HG03064 (cell line): ENCODE results near the gene CD83.

ENCODE experiments used
- ATAC-seq: cut with Tn5 transposase; IDR thresholded peaks from one replicate; pipeline ENCODE4 v1.9.1; 2021; ENCODE audit warnings: low read depth; ENCODE audit not compliant: unreplicated experiment

CD83 gene

DNA sequence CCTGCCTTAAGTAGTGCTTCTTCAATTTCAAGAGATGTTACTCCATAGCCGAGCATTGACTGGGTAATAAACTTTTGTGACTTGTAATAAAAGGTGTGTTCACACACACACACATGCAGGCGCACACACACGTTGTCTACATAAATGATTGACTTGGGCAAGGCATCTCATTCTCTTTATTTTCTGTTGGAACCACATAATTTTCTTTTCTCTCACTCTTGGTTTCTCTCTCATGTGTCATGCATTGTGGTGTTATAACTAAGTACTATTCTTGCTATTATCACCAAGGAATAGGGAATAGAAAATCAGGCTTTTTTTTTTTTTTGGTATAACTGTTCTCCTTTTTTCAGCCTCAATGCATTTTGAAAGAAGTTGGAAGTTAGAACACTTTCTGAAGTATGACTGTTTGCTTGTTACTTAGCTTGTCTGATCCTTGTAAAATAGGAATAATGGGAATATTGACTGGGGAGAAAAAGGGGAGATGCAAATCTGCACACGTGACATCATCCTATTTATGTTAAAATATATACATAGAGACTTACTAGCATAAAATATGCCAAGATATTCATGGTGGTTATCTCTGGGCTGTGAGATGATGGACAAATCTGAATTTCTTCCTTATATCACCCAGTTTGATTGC lies 26.1 kb upstream of the CD83 start:
- ATAC-seq, result no peak

GRCh38 chr6:14092316-14092715 lies 25.3 kb upstream of the CD83 start:
- ATAC-seq, result no peak

DNA sequence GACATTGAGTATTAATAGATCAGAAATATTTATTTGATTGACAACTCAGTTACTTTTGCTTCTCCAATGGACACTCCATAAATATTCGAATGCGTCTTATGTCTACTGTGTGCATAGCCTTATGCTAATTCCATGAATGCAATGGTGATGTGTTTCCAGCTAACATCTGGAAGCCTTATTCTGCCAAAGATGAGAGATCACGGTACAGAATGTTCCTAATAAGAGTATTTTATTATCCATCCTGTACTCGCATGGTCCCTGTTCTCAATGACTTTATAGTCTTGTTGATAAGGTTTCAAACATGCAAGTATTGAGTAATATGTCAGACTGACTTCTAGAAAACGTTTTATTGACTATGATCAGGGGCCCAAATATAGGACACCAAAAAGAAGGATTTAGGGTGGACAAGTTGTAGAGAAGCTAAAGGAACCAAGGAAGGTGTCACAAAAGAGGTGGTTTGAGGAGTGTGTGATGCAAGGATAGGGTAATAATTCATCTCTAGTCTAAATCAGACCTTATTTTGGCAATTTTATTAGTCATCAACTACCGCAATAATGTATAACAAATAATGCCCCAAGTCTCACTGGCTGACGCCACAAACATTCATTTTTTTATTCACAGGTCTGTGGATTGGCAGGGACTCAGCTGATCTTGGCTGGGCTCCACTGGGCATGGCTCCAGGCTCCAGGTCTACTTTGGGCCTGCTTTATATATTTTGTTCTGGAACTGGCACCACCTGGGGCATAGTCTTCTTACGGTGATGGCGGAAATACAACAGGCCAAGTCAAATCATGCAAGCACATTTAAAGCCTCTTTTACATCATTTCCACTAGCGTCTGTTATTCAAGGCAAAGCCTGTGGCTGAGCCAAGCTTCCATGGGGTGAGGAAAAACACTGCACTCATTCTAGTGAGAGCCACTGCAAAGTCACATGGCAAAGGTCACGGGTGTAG lies 24.5 kb upstream of the CD83 start:
- ATAC-seq, result no peak

GRCh38 chr6:14094721-14095120 lies 22.9 kb upstream of the CD83 start:
- no peak for ATAC-seq

GRCh38 chr6:14095437-14095836 lies 22.1 kb upstream of the CD83 start:
- ATAC-seq, result no peak

DNA sequence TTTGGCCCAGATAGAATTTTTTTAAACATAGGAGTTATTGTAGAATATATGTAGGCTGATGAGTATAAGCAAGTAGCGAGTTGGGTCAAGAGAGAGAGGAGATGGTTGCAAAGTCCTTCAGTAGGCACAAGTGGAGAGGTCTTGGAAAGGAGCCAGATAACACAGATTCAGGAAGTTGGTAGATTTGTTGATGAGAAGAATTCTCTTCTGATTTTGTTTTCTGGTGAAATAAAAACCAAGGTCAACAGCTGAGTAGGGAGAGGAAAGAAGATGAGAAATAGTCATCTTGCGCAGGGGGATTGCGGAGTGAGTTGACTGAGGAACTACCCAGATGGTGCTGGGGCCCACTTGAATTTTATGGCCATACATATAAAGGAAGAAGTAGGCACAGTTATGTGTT lies 17.4 kb upstream of the CD83 start:
- ATAC-seq, result no peak

DNA sequence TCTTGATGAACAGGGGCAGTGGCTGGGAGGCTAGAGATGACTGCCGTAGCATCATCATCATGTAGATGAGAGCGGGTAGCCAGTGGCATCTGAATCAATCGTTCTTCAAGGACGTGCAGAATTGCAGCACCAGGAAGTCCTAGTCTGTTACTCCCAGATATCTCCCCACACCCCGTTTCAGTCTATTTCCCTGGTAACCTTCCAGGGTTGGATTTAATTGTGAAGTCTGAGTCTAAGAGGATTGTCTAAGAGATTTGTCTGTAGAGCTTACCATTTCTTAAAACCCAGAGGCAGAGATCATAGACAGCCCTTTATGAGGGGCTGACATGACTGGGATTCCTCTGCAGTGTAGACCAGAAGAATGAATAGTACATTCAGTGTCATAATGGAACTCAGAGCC lies 16.6 kb upstream of the CD83 start:
- ATAC-seq, result no peak

DNA sequence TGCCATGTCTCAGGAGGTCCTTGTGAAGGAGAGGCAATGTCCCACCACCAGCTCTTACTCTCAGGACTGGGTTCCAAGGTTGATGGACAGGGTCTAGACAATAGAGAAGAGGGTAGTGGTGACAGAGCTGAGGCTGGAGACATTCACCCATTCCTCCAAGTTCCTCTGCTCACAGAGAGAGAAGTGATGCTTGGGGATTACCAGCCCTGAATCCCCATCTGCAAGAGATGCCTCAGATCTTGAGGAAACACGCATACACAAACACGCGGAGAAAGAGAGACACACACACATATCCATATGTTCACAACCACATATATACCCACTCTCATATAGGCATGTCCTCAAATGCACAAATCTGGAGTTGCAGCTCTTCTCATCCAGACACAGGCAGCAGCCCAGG lies 15.2 kb upstream of the CD83 start:
- no peak for ATAC-seq

DNA sequence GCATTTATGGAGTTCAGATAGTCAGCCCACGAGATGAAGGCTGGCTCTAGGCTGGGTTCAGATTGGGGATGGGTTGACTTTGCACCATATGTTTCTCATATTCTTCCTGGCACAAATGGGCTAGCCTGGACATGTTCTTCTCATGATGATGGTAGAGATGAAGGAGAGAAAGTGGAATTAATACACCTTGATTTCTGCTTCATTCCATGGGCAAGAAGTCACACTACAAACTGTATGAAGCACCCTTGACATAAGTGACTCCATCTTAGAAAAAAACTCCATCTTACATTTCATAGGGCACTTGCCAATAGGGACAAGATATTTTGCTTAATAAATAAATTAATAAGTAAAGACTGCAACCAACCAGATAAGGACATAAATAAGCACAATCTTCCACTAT lies 12.0 kb upstream of the CD83 start:
- ATAC-seq, result no peak

DNA sequence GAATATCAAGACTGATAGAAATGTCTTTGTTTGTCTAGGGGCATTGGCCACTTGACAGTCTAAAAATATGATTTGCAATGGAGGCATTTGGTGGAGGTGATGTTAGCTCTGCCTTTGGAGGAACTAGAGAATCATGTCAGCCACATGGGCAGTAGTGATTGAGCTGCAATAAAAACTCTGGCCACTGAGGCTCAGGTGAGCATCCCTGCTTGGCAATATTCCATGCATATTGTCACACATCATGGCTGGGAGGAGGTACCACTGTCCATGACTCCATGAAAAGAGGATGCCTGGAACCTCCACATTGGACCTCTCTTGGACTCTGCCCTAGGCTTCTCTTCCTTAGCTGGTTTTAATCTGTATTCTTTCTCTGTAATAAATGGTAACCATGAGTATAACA lies 10.6 kb upstream of the CD83 start:
- no peak for ATAC-seq

GRCh38 chr6:14107711-14108494 lies 9.7 kb upstream of the CD83 start:
- no peak for ATAC-seq

DNA sequence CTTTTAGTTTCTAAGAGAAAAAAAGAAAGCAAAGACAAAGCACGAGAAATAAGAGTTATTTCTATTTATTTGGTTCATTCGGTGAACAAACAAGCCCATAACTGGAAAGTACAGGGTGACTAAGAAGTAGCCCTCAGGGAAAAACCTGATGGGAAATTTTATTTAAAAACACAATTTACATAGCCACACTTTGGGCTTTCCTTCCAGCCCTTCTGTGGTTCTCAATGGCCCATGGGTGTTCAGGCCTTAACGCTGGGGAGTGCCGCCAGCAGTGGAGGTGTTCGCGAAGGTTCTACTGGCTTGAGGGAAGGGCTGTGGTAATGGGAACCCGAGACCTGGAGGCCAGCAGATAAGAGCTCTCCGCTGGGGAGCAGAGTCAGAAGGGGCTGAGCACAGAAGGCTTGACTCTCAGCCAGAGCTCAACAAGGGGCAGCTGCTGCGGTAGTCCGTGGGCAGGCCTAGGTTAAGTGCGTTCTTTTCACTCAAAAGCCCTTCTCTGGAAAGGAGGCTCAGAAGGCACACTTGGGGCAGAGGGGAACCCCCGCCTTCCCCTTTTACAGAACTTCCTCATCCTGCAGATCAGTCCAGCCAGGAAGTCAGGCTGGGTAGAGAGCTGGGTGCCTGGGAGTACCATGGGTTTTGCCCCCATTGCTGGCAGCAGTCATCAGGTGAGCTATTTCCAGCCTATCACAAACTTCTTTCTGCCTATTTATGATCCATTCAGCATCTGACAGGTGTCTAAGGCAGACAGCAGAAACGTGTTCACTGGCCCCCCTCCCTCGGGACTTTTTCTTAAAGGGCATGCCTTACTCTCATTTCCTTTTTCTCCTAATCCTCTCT lies 8.8 kb upstream of the CD83 start:
- peak; percentile 66 for ATAC-seq

- ATAC-seq, result peak; percentile 15
These were observed 8.2 kb upstream of the CD83 start for GRCh38 chr6:14109411-14109826.

- peak; percentile 56 for ATAC-seq
These were observed 7.4 kb upstream of the CD83 start for GRCh38 chr6:14110001-14110818.

DNA sequence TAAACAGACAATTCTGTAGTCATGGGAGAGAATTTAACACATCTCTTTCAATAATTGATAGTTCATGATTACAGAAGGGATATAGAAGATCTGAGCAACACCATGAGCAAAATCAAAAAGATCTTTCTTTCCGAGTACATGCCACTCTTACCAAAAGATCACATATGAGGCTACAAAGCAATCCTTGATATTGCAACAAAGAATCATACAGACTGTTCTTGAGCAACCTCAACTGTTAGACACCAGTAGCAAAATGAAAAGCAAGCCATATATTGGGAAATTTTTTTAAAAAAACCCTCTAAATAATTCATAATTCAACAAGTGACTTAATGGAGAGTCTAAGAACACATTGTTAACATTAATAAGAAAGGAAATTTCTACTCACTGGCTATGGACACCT lies 3.6 kb upstream of the CD83 start:
- no peak for ATAC-seq

DNA sequence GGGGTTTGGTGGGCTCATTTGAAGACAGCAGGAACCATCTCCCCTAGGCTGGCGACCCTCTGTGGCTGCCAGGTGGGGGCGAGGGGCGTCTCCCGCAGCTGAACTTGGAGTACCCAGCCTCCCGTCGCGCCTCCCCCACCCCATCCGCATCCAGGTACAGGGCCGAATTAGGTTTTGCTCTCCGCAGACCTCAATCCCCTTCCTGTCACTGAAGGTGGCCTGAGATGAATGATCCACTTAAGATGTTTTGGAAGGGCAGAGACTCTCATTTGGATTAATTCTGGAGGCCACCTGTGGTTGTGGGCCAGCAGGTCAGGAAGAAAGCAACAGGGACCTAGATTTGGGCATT lies 493 bp downstream of the CD83 start:
- ATAC-seq, result peak; percentile 3

GRCh38 chr6:14118446-14118845 lies 874 bp downstream of the CD83 start:
- ATAC-seq, result no peak

DNA sequence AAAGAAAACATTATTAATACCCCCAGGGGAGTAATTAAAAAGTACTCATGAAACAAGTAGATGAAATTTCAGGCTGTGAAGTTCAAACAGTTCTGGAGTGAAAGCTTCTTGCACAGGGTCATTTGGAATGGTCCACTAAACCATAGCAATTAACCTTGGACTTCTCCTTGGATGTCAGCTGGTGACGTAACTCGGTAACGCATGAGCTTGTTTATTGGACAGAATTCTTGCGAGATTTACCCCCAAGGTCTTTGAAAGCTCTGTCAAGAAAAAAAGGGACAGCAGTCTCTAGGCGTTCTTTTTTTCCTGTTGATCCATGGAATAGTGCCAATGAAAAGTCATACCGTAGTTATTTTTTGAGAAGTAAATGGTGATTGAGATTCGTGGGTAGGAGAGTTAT lies 2.2 kb downstream of the CD83 start:
- ATAC-seq, result no peak

GRCh38 chr6:14120546-14120945 lies 3.0 kb downstream of the CD83 start:
- no peak for ATAC-seq

GRCh38 chr6:14121936-14122344 lies 4.4 kb downstream of the CD83 start:
- ATAC-seq, result peak; percentile 54
